Esophagus squamous epithelium (tissue), 5 donors: ENCODE measurements around the gene SLC25A29. TPM values are rescaled to one million over a fixed set of nuclear protein-coding genes. Genes with fewer than 3 reads are reported as not detected.
"Not testable (repeated sequence)": the region's sequence is repeated elsewhere in the genome, so short reads cannot be mapped to it uniquely, and the experiment has no call there.

Experiments used
- DNase-seq: peaks from one replicate; lab custom pipeline; 2025; lab: John Stamatoyannopoulos, UW
- H3K27ac ChIP-seq, 4 donors: fragments of 200-600 bp; sonication (generic); one replicate each; pipeline ENCODE4 v1.5.1; 2016 to 2019; ENCODE audit warnings: mild to moderate bottlenecking in 1 of 4
- H3K27me3 ChIP-seq, 4 donors: fragments of 200-600 bp; sonication (generic); 1 replicate in 3 of 4; 2 replicates in 1 of 4; pipeline versions ENCODE4 v1.5.1 to v1.6.0; 2017 to 2021; ENCODE audit warnings: antibody characterized with exemption in 1 of 4
- H3K36me3 ChIP-seq, 3 donors: fragments of 200-600 bp; sonication (generic); one replicate each; pipeline ENCODE4 v1.5.1; 2016 to 2019
- H3K4me1 ChIP-seq, 3 donors: fragments of 200-600 bp; sonication (generic); one replicate each; pipeline ENCODE4 v1.5.1; 2017 to 2019
- H3K4me3 ChIP-seq, 4 donors: fragments of 200-600 bp; sonication (generic); 1 replicate in 3 of 4; 2 replicates in 1 of 4; pipeline ENCODE4 v1.5.1; 2016 to 2019; ENCODE audit warnings: mild to moderate bottlenecking in 2 of 4, moderate library complexity in 1 of 4
- H3K9me3 ChIP-seq, 3 donors: fragments of 200-600 bp; sonication (generic); one replicate each; pipeline ENCODE4 v1.5.1; 2016 to 2019
- CTCF ChIP-seq, 6 experiments: fragments of 450-650 bp in 4 of 6; fragments of 200-600 bp in 2 of 6; sonication (generic) in 2 of 6; IDR thresholded peaks; one replicate each; pipeline ENCODE4 v1.5.1; 2016 to 2019; ENCODE audit warnings: antibody characterized with exemption in 6 of 6, mild to moderate bottlenecking in 4 of 6, moderate library complexity in 4 of 6
- POLR2A ChIP-seq, 4 donors: fragments of 450-650 bp; IDR thresholded peaks; one replicate each; pipeline ENCODE4 v1.6.1; 2017; ENCODE audit warnings: antibody characterized with exemption in 4 of 4, mild to moderate bottlenecking in 4 of 4, moderate library complexity in 3 of 4
- WGBS, 2 donors: methylation state at CpG; one replicate each; pipeline ENCODE4 v1.1.5; 2018; 5-methylcytosine and 5-hydroxymethylcytosine counted together
- intact Hi-C: fragments of 100-400 bp; cut with DNase I; formaldehyde crosslinking; loops from one replicate; pipeline ENCODE4 v1.15.0; 2022
- total RNA-seq, 4 donors: library from RNA; depleted of rRNA; stranded (reverse); fragments of >200 nt; gene quantifications; one replicate each; pipeline ENCODE4 v1.1.0, GENCODE V29; 2016
- donor health status: DM: yes; HTN: yes; CAD: no.

Gene SLC25A29
- total RNA-seq, 4 donors from 2014 or later: 23.3 to 64.3 (median 55.6) TPM

GRCh38 chr14:100309028-100309737 lies 2.9 kb upstream of the SLC25A29 start:
- Histone ChIP-seq H3K27ac (peak overlapping the region in 3 of 4 donors; percentile 13 to 55 (median 50)), H3K27me3 (no peaks in the 10 kb centered on the region), H3K9me3 (no peaks in the 10 kb centered on the region), H3K36me3 (no peaks in the 10 kb centered on the region), H3K4me3 (no peak overlapping the region), H3K4me1 (peaks cover 21 to 75% (median 36%) of the 10 kb centered on the region in 3 donors)
- no peak for TF ChIP-seq CTCF (IDR thresholded peaks at IDR 0.05)
- no peak for TF ChIP-seq POLR2A (IDR thresholded peaks at IDR 0.05)
- intact Hi-C loops: loop anchor here (10.0 kb wide), 1 partner anchor 66 kb away; the partner anchor contains the start of gene WDR25
- DNase-seq: no peak
- WGBS, 2 donors: 80 to 81% methylated on average over 4 to 6 of the region's 8 CpGs

GRCh38 chr14:100308427-100308792 lies 2.2 kb upstream of the SLC25A29 start:
- not testable (repeated sequence) for DNase-seq, H3K9me3 ChIP-seq, H3K4me3 ChIP-seq, H3K36me3 ChIP-seq, H3K27me3 ChIP-seq
- intact Hi-C loops: loop anchor here (10.0 kb wide), 1 partner anchor 66 kb away; the partner anchor contains the start of gene WDR25
- WGBS, 2 donors: 77 to 82% methylated on average over 5 to 6 of the region's 6 CpGs
- Histone ChIP-seq H3K27ac (peak overlapping the region in 1 of 4 donors; percentile 96), H3K4me1 (peaks cover 21 to 75% (median 37%) of the 10 kb centered on the region in 3 donors)

- intact Hi-C loops: loop anchor here (10.0 kb wide), 1 partner anchor 67 kb away; the partner anchor contains the start of gene WDR25
- no peaks in the 10 kb centered on the region for H3K36me3 ChIP-seq
- H3K4me1 ChIP-seq: peaks cover 26 to 75% (median 42%) of the 10 kb centered on the region in 3 donors
- no peaks in the 10 kb centered on the region for H3K27me3 ChIP-seq
- H3K4me3 ChIP-seq: peak overlapping the region in 3 of 4 donors; percentile 79 to 99 (median 96)
- DNase-seq: no peak
- peak overlapping the region in 3 of 4 donors; percentile 28 to 96 (median 86) for H3K27ac ChIP-seq
- 89 to 100% methylated on average over 1 to 4 of the region's 5 CpGs for WGBS, 2 donors
- no peaks in the 10 kb centered on the region for H3K9me3 ChIP-seq
- TF ChIP-seq POLR2A (IDR thresholded peaks at IDR 0.05) (no peak), CTCF (IDR thresholded peaks at IDR 0.05) (no peak)
Measured at GRCh38 chr14:100307766-100308426, 1.7 kb upstream of the SLC25A29 start.

- Histone ChIP-seq H3K27ac (peak overlapping the region; percentile 86 to 96 (median 92)), H3K4me3 (peak overlapping the region; percentile 79 to 99 (median 90)), H3K4me1 (peaks cover 27 to 75% (median 43%) of the 10 kb centered on the region in 3 donors), H3K9me3 (no peaks in the 10 kb centered on the region), H3K36me3 (no peaks in the 10 kb centered on the region), H3K27me3 (no peaks in the 10 kb centered on the region)
- no peak for DNase-seq
- WGBS, 2 donors: 4 to 60% methylated on average over 1 to 21 of the region's 49 CpGs
- intact Hi-C loops: loop anchor here (10.0 kb wide), 1 partner anchor 68 kb away; the partner anchor contains the start of gene WDR25
- no peak for TF ChIP-seq CTCF (IDR thresholded peaks at IDR 0.05)
- no peak for TF ChIP-seq POLR2A (IDR thresholded peaks at IDR 0.05)
Measured at GRCh38 chr14:100306998-100307765, 938 bp upstream of the SLC25A29 start.
